Activated CD8-positive, alpha-beta memory T cell treated with anti-CD3 and anti-CD28 coated beads, Interleukin-2, amount 50 U/mL, for 1 hour (primary cell): ENCODE results near the gene ANXA11.
"Not testable (repeated sequence)": the region's sequence is repeated elsewhere in the genome, so short reads cannot be mapped to it uniquely, and the experiment has no call there.

ENCODE experiments used
- DNase-seq: peaks from one replicate; pipeline ENCODE4 v3.0.0-alpha.2; 2020; ENCODE audit errors: extremely low read depth

ANXA11 gene

DNA sequence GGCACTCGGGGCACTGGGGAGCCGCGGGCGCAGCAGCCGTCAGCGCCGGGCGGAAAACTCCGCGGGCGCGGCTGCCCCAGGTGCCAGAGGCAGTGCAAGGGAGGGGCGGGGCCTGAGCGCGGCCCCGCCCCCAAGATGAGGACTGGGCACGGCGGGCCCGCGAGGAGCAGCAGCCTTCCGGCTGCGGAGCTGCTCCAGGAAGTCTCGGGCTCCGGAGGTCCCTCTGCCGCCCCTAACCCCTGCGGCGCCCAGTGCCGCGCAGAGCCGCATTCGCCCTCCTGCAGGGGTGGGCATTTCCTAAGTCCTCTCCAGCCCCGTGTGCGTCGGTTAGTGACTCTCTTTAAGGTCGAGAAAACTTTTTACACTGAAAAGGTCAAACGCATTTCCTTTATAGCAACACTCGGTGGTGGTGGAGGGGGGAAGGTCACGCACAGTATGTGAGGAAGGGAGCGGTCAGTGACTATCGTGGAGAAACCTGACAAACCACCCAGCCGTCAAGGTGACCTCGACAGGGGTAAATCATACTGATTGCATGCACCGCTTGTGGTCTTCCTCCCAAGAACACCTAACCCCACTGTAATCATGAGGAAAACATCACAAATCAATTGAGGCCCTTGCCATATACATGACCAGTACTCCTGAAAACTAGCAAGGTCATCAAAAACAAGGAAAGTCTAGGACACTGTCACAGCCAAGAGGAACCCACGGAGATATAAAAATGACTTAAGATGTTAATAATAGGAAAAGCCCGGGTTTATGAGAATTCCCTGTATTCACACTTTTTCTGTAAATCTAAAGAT is at the start of gene ANXA11:
Gene ANXA11 (minus strand): TSS at position 61 of the 800 bp plus-strand sequence. CDS start 32,676 bp downstream, outside the sequence.
- DNase-seq: no peak

GRCh38 chr10:80254726-80255125 is 49.4 kb upstream of the ANXA11 start:
- not testable (repeated sequence) for DNase-seq

DNA sequence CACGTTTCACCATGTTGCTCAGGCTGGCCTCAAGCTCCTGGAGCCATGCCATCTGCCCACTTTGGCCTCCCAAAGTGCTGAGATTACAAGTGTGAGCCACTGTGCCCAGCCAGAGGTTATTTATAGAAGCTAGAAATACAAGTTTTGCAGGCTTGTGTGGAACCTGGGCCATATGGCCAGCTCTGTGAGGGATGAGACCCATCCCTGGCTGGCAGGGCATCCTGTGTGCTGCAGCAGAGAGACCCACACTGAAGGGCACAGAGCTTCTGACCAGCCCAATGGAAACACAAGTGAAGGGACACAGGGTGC is 48.6 kb upstream of the ANXA11 start:
- not testable (repeated sequence) for DNase-seq

DNA sequence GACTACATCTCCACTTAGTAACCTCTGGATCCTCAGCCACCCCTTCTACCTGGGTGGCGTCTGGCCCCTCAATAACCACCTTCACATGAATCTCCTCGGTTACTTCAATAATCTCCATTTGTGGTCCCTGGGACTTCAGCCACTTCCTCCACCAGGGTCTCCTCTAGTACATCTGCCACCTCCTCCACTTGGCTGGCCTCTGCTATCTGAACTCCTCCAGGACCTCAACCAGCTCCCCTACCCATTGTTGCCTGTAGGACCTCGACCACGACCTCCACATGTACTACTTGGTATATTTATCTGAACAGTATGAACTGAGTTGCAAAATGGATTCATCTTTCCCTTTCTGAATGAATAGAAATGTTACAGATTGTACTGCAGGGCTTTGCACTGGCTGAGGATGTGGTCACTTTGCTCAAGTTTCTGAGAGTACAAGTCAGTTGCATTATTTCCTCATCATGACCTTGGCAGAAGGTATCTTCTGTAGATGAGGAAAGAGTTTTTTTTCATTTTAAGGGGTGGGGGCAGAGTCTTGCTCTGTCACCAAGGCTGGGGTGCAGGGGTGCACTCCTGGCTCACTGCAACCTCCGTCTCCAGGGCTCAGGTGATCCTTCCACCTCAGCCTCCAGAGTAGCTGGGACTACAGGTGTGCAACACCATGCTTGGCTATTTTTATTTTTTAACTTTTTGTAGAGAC is 48.1 kb upstream of the ANXA11 start:
- no peak for DNase-seq

- no peak for DNase-seq
Observed at GRCh38 chr10:80252296-80252887, 47.1 kb upstream of the ANXA11 start.

- not testable (repeated sequence) for DNase-seq
Observed at GRCh38 chr10:80251703-80252280, 46.5 kb upstream of the ANXA11 start.

GRCh38 chr10:80250399-80250798 is 45.1 kb upstream of the ANXA11 start:
- DNase-seq: not testable (repeated sequence)

DNA sequence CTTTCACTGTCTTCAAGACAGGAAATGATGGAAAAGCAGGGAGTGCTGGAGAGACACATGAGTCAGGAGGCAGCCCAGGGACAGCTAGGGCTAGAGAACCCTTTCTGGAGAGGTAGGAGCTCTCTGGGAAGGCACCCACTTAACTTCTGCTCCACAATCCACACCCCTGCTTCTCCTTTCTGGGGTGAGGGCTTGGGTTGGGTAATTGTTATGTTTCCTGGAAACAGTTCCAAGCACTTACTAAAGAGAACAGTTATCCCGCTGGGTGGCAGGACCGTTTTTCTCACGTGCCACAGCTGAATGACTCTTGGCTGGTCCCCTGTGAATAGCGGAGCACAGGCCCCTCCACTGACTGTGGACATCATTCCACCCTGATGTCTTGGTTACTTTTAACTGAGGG is 44.6 kb upstream of the ANXA11 start:
- DNase-seq: not testable (repeated sequence)

GRCh38 chr10:80247611-80248010 is 42.3 kb upstream of the ANXA11 start:
- not testable (repeated sequence) for DNase-seq

- not testable (repeated sequence) for DNase-seq
Observed at GRCh38 chr10:80244371-80244770, 39.0 kb upstream of the ANXA11 start.

DNA sequence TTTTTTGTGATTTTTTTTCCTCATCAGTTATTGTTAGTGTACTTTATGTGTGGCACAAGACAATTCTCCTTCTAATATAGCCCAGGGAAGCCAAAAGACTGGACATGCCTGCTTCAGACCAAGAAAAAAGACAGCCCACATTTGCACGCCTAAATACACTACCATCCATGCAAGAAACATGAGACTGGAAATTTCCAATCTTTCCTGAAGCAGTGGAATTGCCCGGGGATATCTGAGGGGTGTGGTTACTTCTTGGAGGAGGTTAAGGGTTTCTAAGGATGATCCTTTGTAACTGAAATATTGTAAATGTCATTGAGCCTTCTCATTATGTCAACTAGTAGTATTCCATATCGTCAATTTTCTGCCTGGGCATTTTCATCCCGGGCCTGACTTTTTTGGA is 37.0 kb upstream of the ANXA11 start:
- not testable (repeated sequence) for DNase-seq

GRCh38 chr10:80236457-80236856 is 31.1 kb upstream of the ANXA11 start:
- DNase-seq: not testable (repeated sequence)

GRCh38 chr10:80234331-80235235 is 29.2 kb upstream of the ANXA11 start:
- not testable (repeated sequence) for DNase-seq

GRCh38 chr10:80233871-80234270 is 28.5 kb upstream of the ANXA11 start:
- not testable (repeated sequence) for DNase-seq

GRCh38 chr10:80226723-80227122 is 21.4 kb upstream of the ANXA11 start:
- DNase-seq: not testable (repeated sequence)

GRCh38 chr10:80223031-80223419 is 17.7 kb upstream of the ANXA11 start:
- not testable (repeated sequence) for DNase-seq

DNA sequence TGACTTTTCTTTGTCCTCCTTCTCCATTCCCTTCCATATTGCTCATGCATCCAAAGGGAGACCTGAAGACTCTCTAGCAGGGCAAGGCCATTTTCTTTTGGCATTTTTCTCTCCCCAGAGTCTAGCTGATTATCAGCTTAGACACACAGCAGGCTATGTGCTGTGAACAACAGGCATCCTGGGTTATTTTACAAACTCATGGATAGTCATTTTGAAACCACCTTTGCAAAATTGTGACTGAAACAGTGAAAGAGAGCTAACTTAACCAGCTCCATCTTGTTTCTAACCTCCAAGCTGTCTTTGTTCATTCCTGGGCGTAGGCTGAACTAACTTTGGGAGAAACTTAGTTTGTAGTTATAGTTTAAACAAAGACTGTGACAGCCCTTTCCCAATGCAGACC is 13.5 kb upstream of the ANXA11 start:
- not testable (repeated sequence) for DNase-seq

- DNase-seq: not testable (repeated sequence)
Observed at GRCh38 chr10:80214368-80214982, 9.1 kb upstream of the ANXA11 start.

DNA sequence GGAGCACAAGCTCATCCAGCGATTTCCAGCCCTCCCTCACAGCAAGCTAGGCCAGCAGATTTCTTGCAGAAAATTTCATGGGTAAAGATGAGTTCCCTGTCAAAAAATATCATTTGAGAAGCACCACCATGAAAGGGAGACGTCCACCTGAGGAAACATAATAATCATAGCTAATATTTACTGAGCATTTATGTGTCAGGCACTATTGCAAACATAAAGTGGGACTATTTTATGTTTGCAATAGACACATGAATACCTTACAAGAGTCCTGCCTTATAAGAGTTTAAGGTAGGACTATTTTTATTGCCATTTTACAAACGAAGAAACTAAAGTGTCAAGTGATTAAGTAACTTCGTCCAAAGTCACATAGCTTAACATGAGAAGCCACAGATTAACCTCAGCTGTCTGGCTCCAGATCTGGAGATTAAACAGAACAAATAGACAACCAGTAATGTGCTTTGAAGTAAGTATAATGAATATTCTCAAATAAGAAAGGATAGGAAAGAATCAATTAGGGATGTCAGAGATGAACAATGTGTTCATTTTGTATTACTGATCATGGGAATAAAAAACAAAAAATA is 7.3 kb upstream of the ANXA11 start:
- not testable (repeated sequence) for DNase-seq

- DNase-seq: no peak
Observed at GRCh38 chr10:80211786-80212185, 6.4 kb upstream of the ANXA11 start.
